Measurements from ENCODE around the gene L3MBTL4.
"Not testable (repeated sequence)": the region's sequence is repeated elsewhere in the genome, so short reads cannot be mapped to it uniquely, and the experiment has no call there.

Gene L3MBTL4

DNA sequence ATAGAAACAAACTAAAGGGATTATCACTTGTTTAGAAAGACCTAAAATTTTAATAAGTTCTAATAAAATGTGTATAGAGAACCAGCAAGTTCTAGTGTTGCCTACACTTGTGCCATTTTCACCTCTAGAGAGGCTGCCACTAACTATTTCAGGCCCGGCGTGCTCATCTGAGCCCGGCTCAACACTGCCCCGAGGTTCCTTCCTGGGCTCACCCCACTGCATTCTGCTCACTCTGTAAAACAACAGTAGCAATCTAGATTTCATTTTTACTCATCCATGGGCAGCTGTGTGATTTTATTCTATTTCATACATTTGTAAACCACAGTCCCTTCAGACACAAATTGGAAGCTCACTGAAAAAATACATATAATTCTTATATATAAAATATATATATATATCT is 253.2 kb downstream of the L3MBTL4 start:
- no peak for DNase-seq

DNA sequence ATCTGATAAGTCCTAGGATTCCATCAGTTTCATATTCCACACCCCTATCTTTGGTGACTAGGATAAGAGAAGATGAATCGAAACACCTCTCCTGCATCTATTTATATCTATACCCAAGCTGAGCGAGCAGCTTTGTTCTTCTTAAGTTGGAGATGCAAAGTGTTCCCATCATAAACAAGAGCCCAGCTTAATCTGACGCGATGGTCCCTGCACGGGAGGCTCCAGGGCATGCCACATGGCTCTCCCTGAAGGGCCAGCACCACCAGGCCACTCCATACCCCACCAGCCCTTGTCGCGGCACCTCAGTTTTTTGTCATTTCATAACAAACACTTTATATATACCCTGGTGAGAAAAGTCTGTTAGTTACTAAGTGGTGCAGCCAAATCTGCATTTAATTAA is 255.3 kb downstream of the L3MBTL4 start:
- no peak for DNase-seq

DNA sequence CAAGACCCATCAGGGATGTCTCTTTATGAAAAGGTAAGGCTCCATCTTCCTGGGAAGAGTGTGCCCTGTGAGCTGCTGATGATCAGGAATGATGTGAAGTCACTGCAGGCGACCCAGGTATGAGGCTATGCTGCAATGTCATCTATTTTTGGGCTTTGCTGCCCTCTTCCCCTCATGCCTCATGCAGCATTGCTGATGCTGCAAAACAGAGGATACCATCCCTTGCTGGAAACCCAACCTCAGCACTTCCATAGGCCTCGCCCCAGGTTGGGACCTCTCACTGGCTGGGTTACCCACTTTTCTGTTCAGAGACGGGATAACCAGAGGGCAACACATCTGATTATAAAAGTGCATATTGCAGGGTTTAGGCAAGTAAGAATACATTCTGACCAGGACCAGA is 255.8 kb downstream of the L3MBTL4 start:
- no peak for DNase-seq

DNA sequence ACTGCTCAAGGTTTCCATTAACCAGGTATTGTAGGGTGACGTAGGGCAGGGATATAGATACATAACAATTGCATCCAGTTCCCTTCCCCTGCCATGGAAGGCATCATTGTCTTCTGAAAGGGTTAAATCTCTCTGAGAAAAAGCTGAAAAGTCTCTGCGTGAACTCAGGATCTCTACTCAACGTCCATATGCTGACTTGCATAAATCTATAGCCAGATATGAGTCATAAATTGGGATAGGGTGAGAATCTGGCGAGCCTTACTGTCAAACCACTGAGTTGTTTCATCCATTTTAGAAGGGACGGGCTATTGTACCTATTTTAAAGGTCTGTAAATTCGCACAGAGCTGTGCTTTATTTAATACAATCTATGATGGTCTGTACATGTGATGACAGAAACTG is 258.3 kb downstream of the L3MBTL4 start:
- DNase-seq: no peak

DNA sequence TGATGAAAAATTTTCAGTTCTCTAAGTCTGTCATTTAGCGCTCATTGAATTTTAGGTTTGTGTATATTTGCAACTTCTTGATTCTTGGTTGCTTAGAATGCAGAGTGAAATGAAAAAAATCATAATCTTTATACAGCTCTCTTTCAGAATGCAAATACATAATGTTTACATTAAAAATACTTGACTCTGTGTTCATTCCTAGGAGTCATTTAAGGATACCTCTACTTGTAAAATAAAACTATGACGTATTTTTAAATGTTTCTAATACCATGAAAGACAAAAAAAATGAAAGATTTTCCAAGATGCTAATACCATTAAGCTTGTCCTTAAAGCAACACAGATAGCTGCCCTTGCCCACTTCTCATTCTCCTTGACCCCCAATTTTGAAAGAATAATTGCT is 259.0 kb downstream of the L3MBTL4 start:
- no peak for DNase-seq

DNA sequence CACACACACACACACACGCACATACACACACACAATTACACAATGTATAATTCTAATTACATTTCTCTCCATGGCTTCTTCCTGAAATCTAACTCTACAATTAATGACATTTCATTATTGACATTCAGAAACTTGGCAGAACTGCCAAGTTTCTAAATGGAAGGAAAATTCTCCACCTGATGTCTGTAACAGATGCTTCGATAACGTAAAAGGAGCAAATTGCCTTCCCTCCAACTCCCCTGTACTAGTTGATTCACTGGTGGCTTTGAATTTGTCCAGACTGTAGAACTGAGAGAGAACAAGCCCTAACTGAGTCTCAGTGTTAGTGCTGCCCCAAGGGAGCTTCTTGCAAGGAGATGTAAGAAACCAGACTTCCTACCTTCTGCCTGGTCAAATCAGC is 264.3 kb downstream of the L3MBTL4 start:
- no peak for DNase-seq

DNA sequence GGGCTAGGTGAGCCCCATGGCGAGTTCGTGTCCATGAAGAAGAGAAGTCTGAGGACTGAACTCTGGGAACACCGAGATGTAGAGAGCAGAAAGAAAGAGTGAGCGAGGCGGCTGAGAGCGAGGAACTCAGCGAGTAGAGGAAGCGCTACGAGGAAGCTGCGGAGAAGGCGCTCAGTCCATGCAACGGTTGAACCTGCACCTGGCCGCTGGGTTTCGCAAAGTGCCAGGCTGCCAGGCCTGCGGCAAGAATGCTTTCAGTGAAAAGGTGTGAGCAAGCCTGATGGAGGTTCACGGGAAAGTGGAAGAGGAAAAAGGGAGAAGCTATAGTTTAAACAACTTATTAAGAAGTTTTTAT is 268.4 kb downstream of the L3MBTL4 start:
- DNase-seq: no peak

DNA sequence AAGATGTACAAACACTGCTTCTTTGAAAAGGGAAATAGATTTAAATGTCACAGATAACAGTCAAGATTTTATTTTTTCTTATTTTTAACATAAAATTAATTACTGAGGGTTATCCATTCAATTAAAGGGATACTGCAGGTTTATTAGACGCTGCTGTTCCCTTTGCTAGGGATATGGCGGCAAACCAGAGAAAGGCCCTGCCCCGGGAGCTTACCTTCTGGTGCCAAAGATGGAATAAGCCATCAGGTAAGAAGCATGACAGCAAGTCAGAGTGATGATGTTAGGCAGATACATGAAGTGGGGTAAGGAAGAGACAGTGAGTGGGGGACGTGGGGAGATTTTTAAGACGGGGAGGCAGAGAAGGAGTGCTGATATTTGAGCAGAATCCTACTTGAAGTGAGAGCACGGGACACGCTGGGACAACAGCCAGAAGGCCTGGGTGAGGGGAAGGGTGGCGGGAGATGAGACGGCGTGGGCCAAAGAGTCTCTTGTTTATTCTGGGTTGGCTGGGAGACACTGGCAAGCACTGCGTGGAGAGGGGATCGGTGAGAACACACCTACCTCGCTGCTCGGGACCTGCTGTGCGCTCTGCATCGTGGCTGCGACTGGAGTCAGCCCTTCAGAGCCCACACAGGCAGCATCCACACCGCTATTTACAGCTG is 268.9 kb downstream of the L3MBTL4 start:
- no peak for DNase-seq

DNA sequence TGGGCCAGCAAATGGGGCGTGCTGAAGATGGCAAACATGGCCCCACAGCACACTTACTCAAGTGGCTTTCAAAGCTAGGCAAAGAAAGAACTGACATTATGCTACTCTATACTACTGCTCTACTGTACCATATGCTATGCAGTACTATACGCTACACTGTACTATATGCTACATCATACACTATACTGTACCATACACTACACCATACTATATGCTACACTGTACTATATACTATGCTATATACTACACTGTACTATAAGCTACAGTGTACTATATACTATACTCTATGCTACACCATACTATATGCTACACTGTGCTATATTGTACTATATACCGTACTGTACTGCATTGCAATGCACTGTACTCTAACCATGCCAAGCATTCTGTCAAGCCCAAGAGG is 275.7 kb downstream of the L3MBTL4 start:
- DNase-seq: no peak

DNA sequence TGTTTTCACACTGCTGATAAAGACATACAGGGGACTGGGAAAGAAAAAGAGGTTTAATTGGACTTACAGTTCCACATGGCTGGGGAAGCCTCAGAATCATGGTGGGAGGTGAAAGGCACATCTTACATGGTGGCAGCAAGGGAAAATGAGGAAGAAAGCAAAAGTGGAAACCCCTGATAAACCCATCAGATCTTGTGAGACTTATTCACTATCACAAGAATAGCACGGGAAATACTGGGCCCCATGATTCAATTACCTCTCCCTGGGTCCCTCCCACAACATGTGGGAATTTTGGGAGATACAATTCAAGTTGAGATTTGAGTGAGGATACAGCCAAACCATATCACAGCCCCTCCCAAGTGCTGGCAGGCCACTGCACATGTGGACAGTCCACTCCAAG is 278.8 kb downstream of the L3MBTL4 start:
- not testable (repeated sequence) for DNase-seq

DNA sequence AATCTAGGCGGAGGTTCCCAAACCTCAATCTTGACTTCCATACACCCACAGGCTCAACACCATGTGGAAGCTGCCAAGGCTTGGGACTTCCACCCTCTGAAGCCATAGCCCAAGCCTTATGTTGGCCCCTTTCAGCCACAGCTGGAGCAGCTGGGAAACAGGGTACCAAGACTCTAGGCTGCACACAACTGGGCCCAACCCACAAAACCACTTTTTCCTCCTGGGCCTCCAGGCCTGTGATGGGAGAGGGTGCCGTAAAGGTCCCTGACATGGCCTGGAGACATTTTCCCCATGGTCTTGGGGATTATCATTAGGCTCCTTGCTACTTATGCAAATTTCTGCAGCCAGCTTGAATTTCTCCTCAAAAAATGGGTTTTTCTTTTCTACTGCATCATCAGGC is 279.7 kb downstream of the L3MBTL4 start:
- DNase-seq: not testable (repeated sequence)

DNA sequence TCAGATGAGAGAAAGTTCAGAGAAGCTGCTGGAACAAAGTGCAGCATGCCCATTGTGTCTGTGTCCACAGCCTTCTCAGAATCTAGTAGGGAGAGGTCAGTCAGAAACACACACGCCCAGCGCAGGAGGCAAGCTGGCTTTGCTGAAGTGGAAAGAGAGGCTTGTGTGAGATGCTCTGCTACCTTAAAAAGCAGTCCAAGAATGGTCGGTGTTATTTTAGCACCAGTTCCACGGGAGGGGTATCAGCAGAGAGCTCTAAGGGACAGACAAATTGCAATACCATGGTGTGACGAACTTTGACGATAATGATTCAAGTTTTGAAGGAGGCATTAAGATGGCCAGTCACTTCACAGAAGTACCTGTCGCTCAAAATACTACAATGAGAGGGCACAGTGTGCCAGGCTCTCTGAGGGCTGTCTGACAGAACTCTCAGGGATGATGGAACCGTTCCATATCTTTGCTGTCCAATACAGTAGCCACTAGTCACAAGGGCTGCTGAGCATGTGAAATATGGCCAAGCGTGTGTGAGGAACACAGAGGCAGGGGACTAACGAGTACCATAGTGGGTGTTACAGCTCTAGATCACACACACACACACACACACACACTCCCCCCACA is 281.9 kb downstream of the L3MBTL4 start:
- DNase-seq: no peak

DNA sequence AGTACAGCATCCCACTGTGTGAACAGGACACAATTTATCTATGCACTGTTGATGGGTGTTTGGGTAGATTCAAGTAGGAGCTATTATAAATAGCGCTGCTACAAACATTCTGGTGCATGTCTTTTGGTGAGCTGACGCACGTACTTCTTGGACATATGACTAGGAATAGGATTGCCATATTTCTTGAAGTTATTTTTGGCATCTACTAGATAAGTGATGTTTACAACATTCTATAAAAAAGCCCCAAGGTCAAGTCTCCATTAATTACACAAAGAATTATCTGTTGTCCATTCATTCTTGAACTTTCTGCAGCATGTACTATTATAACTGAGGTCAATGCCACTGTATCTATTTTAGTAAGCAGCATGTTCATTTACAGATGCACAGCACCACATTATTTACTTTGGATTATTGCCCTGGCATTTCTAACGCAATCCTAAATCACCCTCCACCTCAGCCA is 293.9 kb downstream of the L3MBTL4 start:
- no peak for DNase-seq

DNA sequence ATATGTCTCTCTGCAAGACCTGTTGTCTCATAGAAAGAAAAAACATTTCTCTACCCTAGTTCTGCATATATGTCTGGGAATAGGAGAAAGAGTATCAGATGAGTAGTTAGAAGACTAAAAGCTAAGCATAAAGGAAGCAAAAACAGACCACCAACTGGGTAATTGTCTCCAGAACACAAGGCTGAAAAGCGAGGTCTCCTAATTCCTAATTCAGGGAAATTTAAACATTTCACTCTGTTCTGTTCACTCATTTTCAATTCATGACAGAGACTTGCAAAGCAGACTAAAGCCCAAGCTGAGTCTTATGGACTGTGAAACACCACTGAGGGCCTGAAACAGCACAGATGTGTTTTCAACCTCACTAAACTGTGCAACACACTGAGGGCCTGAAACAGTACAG is 294.9 kb downstream of the L3MBTL4 start:
- no peak for DNase-seq

DNA sequence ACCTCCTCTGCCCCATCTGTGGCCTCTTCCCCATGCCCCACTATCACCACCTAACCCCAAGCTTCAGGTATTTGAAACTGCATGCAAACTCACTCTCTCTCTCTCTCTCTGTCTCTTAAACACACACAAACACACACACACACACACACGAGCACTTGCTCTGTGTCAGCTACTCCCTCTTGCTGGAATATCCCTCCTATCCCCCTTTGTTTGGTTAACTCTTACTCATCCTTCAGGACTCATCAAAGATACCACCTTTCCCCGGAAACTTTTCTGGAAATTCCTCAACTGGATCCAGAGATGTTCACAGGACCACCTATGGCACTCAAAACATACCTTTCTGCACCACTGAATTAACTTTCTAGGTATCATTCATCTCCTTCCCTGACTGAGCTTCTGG is 296.6 kb downstream of the L3MBTL4 start:
- DNase-seq: no peak

DNA sequence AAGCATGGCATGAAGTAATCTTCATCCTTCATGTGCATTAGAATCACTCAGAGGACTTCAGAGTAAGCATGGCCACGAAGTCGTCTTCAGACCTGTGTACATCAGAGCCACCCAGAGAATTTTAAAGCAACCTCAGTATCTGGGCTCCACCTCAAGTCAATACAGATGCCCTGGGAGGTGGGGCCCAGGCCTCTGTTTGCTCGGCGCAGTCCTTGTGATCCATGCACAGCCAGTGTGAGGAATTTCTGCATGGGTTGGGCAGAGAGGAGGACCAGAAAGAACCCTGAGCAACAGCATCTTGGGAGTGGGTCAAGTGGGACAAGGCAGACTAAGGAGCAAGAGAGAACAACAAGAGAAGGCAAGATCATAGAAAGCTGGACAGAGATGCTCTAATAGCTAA is 299.0 kb downstream of the L3MBTL4 start:
- DNase-seq: no peak

DNA sequence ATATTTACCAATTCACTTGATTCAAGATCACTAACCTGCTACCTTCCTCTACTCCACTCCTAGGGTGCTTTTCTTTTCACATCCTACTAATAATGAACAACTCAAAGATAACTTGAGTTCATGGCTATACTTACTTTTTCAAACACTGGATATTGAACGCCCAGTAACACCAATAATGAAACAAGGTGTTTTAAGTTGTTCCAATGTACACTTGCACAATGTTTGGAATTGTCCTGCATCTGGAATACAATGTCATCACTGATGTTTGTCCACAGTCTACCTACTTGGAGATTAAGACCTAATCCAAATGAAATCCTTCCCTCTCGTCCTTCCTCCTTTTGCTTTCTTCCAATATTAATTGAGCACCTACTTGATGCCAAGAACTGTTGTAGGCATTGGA is 301.1 kb downstream of the L3MBTL4 start:
- DNase-seq: no peak

DNA sequence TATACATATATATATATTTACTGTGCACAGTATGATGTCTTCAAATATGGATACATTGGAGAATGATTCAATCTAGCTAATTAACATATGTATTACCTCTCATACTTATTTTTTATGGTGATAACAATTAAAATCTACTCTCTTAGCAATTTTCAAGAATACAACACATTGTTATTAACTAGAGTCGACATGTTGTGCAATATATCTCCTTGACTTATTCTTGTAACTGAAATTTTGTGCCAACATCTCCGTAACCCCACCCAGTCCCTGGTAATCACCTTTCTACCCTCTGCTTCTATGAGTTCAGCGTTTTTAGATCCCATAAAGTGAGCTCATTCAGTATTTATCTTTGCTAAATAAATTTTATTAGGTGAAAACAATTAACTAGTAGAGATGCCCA is 303.0 kb downstream of the L3MBTL4 start:
- no peak for DNase-seq

DNA sequence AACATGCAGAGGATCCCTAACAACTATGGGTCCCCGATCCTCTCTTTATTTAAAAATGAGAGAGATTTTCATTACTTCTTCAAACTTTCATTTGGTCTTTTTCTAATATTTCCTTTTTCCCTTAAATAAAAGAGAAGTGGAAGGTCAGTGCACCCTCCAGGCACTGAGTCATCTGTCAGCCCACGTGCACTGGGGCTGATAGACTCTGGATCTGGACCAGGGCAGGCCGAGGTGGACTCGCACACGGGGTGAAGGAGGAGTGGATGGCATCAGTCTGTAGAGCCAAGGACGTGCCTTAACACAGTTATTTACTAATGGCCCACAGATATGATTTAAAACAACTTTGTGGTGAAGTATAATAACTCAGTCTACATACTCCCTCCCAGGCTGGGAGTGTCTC is 305.0 kb downstream of the L3MBTL4 start:
- DNase-seq: no peak

DNA sequence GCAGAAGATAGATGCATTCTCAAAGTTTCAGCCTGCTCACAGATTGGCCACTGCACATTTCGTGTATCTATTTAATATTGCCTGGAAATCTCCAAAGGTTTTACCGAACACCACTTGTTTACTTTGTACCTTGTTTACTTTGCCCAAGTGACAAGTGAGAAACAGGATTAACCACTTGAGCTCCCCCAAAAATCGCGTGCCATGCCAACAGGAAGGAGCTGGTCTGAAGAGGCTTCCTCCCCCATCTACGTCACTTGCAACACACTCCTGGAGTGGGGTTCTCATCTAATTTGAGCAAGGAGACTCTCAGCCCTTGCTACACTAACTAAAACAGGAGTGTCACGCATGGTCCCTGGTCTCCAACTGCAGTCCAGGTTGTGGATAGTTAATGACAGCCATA is 306.9 kb downstream of the L3MBTL4 start:
- DNase-seq: no peak

DNA sequence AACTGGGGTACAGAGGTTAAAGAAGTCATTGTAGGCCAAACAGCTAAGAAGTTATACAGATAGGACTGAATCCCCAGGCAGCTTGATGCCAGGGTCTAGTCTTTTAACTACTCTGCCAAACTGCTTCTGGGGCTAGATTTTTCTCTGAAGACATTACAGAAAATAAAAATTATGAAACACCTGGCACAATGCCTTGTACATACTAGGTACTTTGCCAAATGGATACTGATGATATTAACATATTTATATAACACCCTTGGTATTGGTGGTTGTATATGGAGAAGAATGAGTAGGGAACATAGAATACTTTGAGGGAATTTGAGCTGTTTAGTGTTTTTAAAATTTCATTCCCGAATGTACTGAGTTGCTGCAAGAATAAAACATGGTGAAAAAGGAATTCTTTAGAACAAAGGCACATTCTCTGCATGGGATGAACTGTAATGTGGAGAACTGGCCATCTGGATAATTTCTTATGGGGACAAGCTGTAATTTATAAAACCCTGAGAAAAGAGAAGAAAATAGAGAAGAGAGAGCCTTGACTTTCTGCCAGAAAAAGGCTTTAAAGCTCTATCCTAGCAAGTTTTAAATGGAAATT is 308.5 kb downstream of the L3MBTL4 start:
- no peak for DNase-seq

DNA sequence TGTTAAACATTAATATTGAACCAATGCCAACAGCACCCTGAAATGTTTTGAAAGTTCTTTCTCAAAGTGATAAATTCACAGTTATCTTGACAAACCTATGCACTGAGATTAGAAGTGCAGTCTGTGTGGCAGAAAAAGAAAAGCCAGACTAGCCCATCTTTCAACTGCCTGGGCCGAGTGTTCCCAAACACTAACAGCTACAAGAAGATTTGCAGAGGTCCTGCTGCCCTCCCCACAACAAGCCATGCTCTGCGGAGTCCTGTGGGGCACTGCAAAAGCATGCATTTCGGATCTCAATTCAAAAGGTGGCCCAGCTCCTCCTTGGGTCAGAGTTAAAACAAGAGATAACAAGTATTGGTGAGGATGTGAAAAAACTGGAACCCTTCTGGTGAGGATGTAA is 311.0 kb downstream of the L3MBTL4 start:
- no peak for DNase-seq

DNA sequence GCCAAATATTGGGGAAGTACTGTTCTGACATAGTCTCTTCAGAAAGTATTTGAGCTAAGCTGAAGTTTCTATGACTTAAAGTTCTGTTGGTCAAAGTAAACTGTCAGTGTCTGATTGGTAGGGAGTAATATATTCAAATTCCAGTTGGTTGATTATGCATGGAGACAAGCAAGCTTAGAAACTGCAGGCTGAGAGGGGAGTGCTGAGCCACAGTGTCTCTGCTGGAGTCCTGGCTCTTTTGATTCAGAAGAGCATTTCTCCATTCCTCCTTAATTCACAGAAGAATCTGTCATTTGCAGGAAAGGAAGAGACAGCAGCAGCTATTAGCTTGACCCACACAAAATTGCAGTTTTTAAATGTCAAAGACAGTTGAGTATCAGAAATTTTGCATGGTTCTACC is 318.0 kb downstream of the L3MBTL4 start:
- no peak for DNase-seq

DNA sequence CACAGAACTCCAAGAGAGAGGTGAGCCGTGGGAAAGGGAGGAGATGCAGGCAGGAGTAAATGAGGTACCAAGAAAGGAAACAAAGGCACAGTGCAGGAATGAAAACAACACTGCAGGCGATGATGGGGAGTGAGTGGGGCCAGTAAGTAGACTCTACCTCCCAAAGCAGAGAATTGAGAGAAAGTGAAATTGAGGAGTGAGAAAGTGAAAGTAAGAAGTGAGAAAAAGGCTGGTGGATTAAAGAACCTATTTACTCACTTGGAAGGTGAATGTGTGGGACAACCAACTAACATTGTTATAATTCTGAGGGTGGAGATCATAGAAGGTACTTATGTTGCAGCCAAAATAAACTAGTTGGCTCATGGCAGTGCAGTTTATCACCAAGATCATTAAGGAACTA is 326.3 kb downstream of the L3MBTL4 start:
- DNase-seq: no peak

DNA sequence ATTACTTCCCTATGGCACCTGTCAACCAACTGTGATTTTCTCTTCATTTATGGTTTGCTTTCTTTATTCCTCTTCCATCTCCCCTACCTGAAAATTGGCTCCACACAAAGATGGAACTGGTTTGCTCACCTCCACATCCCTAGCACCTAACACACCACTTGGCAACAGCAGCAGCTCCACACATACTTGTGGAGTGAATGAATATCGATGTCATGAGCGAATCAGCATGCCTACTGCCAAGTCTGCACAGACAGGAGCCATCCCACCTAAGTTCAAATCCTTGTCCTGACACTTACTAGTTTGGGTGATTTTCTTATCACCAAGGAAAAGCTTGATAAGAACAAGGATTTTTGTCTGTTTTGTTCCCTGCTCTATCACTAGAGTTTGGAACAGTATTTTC is 328.0 kb downstream of the L3MBTL4 start:
- no peak for DNase-seq
